Lower leg skin (tissue), 4 donors: ENCODE data around the gene CRISPLD2. TPM values are rescaled to one million over a fixed set of nuclear protein-coding genes. Genes with fewer than 3 reads are reported as not detected.

Experiments used
- DNase-seq, 2 donors: peaks; one replicate each; pipeline ENCODE4 v3.0.0-alpha.2; 2019; ENCODE audit warnings: low spot score in 2 of 2
- H3K4me3 ChIP-seq: fragments of 200-600 bp; sonication (generic); 2 replicates; pipeline ENCODE4 v1.5.1; 2017; ENCODE audit warnings: mild to moderate bottlenecking, low read depth; ENCODE audit not compliant: poor library complexity, severe bottlenecking
- CTCF ChIP-seq, 3 donors: fragments of 450-650 bp; IDR thresholded peaks; one replicate each; pipeline ENCODE4 v1.5.1; 2016; ENCODE audit warnings: antibody characterized with exemption in 3 of 3, mild to moderate bottlenecking in 3 of 3, moderate library complexity in 2 of 3
- POLR2A ChIP-seq, 2 donors: fragments of 450-650 bp; IDR thresholded peaks; one replicate each; pipeline ENCODE4 v1.6.1; 2016 to 2017; ENCODE audit warnings: antibody characterized with exemption in 2 of 2, mild to moderate bottlenecking in 1 of 2, moderate library complexity in 1 of 2
- WGBS, 2 donors: methylation state at CpG; one replicate each; pipeline ENCODE4 v1.1.5; 2018; 5-methylcytosine and 5-hydroxymethylcytosine counted together
- intact Hi-C: fragments of 100-400 bp; cut with DNase I; formaldehyde crosslinking; loops from one replicate; pipeline ENCODE4 v1.15.0; 2023; ENCODE audit warnings: low total_unique reads
- total RNA-seq, 4 donors: library from RNA; depleted of rRNA; stranded (reverse); fragments of >200 nt; gene quantifications; one replicate each; pipeline ENCODE4 v1.1.0, GENCODE V29; 2016

The CRISPLD2 gene
- total RNA-seq, 4 donors from 2014 or later = 48.0 to 105 (median 69.5) TPM

GRCh38 chr16:84800158-84800978, 19.4 kb upstream of the CRISPLD2 start:
- DNase-seq = no peak
- whole genome bisulfite sequencing, 2 donors = 62 to 70% methylated on average over 8 of the region's 8 CpGs
- H3K4me3 ChIP-seq = no peak overlapping the region
- TF ChIP-seq CTCF (IDR thresholded peaks at IDR 0.05) (no peak), POLR2A (IDR thresholded peaks at IDR 0.05) (no peak)
- intact Hi-C loops = no loop called here

GRCh38 chr16:84803146-84803545, 16.6 kb upstream of the CRISPLD2 start:
- no peak for DNase-seq
- TF ChIP-seq POLR2A (IDR thresholded peaks at IDR 0.05) = no peak
- no peak for TF ChIP-seq CTCF (IDR thresholded peaks at IDR 0.05)
- WGBS, 2 donors = 74 to 76% methylated on average over 9 of the region's 9 CpGs
- no peak overlapping the region for H3K4me3 ChIP-seq
- intact Hi-C loops = no loop called here

- 87 to 94% methylated on average over 10 of the region's 10 CpGs for WGBS, 2 donors
- TF ChIP-seq POLR2A (IDR thresholded peaks at IDR 0.05) = no peak
- TF ChIP-seq CTCF (IDR thresholded peaks at IDR 0.05) = no peak
- no peak overlapping the region for H3K4me3 ChIP-seq
- intact Hi-C loops = no loop called here
- no peak for DNase-seq
These were observed 15.5 kb upstream of the CRISPLD2 start for GRCh38 chr16:84804326-84804725.

- intact Hi-C loops = no loop called here
- DNase-seq = peak in 1 of 2 donors; percentile 35
- TF ChIP-seq POLR2A (IDR thresholded peaks at IDR 0.05) (no peak), CTCF (IDR thresholded peaks at IDR 0.05) (no peak)
- no peak overlapping the region for H3K4me3 ChIP-seq
- WGBS, 2 donors = 36 to 39% methylated on average over 19 to 24 of the region's 26 CpGs
These were observed 13.4 kb upstream of the CRISPLD2 start for GRCh38 chr16:84806256-84806889.

GRCh38 chr16:84806890-84807258, 12.9 kb upstream of the CRISPLD2 start:
- intact Hi-C loops = no loop called here
- no peak for DNase-seq
- no peak for TF ChIP-seq POLR2A (IDR thresholded peaks at IDR 0.05)
- no peak for TF ChIP-seq CTCF (IDR thresholded peaks at IDR 0.05)
- 87 to 91% methylated on average over 10 of the region's 10 CpGs for WGBS, 2 donors
- H3K4me3 ChIP-seq = no peak overlapping the region
